T-helper 2 cell (primary cell): ENCODE data around the gene CHRNE.
A peak's percentile ranks its signal among the peaks of the same experiment; 100 is the strongest.
"Not testable (repeated sequence)": the region's sequence is repeated elsewhere in the genome, so short reads cannot be mapped to it uniquely, and the experiment has no call there.

Source experiments
- DNase-seq, 5 experiments: peaks; one replicate each; pipeline versions ENCODE4 v3.0.0 to v3.0.0-alpha.2; 2012 to 2022

Gene CHRNE

DNA sequence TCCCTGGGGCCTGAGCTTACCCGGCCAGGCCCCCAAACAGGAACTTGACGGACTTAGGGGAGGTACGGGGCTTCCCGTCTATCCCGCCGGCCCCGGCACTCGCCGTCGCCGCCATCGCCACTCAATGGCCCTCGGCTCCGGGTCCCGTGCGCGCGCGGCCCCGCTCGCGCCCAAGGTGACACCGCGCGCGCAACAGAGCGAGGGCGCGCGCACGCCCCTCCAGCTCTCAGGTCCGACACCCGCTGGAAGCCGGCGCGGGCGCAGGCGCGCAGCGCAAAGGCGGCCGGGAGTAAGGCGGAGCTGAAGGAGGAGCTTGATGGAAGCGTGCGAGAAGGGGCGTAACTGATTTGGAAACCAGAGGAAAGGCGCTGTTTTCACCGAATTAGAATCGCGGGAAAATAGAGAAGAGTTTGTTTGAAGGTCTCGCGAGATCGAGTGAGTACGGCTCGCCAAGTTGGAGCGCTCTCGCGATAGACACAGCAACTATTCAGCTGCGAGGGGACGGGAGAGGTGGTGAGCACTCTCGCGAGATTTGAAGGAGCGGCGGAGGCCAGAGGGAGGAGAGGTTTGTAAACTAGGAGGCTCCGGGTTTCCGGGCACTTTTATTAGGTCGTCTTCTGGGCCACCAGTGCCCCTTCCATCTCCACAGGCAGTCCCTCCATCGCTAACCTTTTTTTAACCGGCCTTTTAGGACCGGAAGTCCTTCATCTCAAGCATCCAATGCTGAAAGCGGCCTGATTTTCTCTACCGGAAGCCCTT is 37.1 kb upstream of the CHRNE start, which contains the start of the genes RNF167 and SLC25A11:
TSS of gene RNF167 (plus strand) at position 473 of the 759 bp plus-strand sequence. CDS start 642 bp downstream, outside the sequence.
TSS of gene SLC25A11 (minus strand) at position 251 of the 759 bp plus-strand sequence. CDS start at position 115, 136 bp downstream.
- DNase-seq, result peak; percentile 81 to 100 (median 94)

DNA sequence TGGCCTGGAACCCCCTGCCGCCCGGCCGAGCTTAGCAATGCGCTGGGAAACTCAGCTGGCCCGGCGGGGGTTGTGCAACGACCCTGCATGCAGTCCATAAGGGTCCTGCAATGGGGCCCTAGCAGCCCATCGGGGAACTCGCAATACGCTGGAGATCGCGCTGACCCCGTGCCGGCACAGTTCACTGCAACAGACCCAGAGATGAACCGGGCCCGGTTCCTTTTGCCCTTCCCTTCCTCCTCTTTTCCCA is 36.6 kb upstream of the CHRNE start:
- no peak for DNase-seq

DNA sequence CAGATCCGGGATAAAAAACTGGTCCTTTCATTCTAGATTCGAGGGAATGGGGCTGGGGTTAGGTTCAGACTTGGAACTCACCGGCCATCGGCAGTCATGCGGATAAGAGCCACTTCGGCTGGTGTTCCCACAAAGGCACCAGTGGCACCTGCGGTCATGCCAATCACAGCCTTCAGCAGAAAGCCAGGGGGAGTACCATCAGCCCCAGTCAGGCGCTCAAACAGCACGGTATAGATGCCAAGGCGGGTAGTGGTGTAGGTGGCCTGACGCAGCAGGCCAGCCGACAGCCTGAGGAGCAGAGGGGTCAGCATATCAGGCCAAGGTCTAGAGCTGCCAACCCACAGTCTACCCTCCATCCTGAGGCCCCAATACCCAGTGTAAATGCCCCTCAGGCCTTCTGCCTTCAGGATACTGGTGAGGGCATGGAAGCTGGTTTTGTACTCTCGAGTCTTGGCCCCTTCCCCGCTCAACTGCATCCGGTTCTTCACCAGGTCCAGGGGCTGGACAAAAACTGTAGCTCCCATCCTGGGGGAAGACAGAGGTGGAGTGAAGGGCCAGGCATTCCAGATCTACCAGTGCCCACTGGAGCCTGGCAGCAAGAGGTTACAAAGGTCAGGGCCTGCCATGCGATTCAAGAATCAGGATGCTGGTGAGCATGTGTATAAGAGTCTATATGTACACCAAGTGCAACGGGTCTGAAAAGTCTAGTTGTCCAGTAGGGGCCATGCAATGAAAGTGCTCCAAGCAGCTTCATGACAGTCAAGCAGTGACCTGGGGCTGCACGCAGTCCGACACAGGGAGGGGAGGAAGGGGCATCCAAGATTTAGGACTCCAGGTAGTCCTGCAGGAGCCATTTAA is 36.0 kb upstream of the CHRNE start:
- no peak for DNase-seq

DNA sequence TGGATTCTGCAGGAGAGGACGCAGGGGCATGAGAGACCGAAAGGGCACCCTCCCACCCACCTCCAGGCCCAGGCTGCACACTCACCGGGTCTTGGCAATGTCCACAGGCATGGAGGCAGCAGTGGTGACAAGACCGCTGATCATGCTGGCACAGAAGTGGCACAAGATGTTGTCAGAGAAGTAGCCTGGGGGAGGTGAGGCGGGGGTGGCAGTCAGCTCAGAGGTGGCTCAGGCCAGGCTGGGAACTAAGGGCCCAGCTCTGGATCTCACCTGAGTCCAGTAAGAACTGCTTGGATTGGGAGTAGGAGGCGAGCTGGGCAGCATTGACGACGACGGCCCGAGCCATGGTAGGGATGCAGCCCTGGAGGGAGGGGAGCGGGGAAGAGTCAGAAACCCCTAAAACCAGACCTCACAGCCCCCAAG is 35.2 kb upstream of the CHRNE start:
- DNase-seq, result no peak

DNA sequence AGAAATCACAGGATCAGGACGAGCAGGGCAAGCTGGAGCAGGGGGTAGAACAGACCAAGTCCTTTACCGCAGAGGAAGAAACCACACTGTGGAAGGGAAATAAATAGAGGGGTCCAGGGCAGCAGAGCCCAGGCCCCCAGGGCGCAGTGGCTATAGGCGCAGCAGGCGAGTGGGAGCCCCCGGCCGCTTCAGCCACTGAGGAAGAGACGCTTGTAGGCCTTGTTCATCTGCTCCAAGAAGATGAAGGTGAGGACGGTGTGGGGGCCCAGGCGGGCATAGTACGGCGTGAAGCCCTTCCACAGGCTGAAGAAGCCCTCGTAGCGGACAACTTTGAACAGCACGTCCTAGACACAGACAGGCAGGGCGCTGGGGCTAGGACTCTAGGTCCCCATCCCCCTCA is 34.7 kb upstream of the CHRNE start:
- no peak for DNase-seq

DNA sequence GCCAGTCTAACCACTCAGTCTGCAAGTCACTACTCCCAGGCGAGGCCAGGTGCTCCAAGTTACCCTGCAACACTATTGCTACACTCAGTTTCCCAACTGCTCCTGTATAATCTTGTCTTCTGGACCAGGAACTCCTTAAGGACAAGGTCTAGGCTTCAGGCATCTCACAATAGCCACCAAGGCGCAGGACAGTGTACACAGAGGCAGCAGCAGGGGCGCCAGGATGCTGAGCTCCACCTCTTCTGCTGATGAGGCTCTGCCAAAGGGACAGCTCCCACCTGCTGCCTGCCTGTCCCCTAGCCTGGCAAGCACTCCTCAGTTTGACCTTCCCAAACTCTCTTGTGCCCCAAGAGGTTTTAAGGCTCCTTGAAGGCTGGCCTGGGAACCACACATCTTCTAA is 33.5 kb upstream of the CHRNE start:
- DNase-seq, result no peak

DNA sequence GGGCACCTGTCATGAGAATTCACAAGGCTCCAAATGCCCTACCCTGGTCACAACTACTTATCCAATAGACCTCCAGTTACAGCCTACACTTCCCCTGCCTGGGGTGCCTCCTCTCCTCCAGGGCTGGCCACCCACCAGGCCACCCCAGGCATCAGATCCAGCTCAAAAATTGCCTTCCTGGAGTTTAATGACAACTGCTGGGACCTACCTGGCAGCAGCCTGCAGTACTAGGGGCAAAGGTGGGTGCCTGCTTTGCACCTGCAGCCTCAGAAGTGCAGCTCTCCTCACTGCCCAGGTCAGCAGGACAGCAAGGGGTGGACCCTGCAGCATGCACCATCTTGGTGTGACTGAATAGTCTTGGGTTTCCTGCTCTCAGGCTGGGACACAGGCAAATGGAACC is 32.8 kb upstream of the CHRNE start:
- no peak for DNase-seq

DNA sequence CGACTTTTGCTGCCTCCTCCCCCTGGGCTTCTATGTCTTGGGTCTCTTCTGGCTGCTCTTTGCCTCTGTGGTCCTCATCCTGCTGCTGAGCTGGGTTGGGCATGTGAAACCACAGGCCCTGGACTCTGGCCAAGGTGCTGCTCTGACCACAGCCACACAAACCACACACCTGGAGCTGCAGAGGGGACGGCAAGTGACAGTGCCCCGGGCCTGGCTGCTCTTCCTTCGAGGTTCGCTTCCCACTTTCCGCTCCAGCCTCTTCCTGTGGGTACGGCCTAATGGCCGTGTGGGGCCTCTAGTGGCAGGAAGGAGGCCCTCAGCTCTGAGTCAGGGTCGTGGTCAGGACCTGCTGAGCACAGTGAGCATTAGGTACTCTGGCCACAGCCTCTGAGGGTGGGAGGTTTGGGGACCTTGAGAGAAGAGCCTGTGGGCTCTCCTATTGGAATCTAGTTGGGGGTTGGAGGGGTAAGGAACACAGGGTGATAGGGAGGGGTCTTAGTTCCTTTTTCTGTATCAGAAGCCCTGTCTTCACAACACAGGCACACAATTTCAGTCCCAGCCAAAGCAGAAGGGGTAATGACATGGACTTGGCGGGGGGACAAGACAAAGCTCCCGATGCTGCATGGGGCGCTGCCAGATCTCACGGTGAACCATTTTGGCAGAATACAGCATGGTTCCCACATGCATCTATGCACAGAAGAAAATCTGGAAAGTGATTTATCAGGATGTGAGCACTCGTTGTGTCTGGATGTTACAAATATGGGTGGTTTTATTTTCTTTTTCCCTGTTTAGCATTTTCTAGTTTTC is 31.5 kb upstream of the CHRNE start:
- peak in 1 of 5 experiments; percentile 20 for DNase-seq

DNA sequence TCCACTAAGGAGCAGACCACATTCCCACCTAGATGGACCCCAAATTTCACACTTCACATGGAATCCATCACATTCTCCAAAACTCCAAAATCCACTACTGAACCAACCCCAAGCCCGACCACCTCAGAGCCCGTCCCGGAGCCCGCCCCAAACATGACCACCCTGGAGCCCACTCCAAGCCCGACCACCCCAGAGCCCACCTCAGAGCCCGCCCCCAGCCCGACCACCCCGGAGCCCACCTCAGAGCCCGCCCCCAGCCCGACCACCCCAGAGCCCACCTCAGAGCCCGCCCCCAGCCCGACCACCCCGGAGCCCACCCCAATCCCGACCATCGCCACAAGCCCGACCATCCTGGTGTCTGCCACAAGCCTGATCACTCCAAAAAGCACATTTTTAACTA is 30.7 kb upstream of the CHRNE start:
- no peak for DNase-seq

DNA sequence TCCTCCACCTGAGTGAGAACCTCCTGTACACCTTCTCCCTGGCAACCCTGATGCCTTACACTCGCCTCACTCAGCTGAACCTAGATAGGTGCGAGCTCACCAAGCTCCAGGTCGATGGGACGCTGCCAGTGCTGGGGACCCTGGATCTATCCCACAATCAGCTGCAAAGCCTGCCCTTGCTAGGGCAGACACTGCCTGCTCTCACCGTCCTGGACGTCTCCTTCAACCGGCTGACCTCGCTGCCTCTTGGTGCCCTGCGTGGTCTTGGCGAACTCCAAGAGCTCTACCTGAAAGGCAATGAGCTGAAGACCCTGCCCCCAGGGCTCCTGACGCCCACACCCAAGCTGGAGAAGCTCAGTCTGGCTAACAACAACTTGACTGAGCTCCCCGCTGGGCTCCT is 29.9 kb upstream of the CHRNE start:
- no peak for DNase-seq

DNA sequence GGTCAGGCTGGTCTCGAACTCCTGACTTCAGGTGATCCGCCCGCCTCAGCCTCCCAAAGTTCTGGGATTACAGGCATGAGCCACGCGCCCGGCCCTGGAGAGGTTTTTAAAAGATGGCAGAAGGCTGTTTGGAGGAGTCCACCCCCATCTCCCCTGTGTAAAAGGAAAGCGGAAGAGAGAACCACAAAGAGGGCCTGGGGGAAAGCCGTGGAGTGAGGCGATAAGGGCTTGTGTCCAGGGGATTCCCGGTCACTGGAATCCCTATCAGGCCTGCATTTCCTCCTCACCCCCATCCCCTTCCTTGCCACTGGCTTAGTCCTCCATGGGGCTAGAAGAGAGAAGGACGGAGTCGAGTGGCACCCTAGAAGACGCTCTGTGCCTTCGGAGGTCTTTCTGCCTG is 29.1 kb upstream of the CHRNE start, which contains the start of gene GP1BA:
TSS of gene GP1BA (plus strand) at position 315 of the 400 bp plus-strand sequence. CDS start 328 bp downstream, outside the sequence.
- DNase-seq, result no peak

DNA sequence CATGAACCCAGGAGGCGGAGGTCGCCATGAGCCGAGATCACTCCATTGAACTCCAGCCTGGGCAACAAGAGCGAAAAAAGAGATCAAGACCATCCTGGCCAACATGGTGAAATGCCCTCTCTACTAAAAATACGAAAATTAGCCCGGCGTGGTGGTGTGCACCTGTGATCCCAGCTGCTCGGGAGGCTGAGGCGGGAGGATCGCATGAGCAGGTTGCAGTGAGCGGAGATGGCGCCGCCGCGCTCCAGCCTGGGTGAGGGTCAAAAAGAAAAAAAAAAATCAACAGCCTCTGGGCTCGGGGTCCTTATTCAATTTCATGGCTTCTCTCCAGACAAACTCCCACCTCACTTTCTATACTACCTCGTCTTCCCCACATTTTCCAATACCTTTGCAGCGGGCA is 26.0 kb upstream of the CHRNE start:
- DNase-seq, result no peak

DNA sequence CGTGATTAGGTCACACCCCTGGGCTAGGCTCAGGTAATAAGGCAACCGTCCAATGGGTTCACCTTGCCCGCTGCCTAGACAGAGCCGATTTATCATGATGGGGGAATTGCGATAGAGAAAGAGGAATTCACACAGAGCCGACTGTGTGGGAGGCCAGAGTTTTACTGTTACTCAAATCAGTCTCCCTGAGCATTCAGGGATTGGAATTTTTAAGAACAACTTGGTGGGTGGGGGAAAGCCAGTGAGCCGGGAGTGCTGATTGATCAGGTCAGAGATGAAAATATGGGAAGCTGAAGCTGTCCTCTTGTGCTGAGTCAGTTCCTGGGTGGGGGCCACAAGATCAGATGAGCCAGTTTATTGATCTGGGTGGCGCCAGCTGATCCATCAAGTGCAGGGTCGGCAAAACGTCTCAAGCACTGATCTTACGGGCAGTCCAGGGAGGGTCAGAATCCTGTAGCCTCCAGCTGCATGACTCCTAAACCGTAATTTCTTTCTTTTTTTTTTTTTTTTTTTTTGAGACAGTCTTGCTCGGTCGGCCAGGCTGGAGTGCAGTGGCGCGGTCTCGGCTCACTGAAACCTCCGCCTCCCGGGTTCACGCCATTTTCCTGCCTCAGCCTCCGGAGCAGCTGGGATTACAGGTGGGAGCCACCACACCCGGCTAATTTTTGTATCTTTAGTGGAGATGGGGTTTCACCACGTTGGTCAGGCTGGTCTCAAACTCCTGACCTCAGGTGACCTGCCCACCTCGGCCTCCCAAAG is 23.9 kb upstream of the CHRNE start:
- not testable (repeated sequence) for DNase-seq

DNA sequence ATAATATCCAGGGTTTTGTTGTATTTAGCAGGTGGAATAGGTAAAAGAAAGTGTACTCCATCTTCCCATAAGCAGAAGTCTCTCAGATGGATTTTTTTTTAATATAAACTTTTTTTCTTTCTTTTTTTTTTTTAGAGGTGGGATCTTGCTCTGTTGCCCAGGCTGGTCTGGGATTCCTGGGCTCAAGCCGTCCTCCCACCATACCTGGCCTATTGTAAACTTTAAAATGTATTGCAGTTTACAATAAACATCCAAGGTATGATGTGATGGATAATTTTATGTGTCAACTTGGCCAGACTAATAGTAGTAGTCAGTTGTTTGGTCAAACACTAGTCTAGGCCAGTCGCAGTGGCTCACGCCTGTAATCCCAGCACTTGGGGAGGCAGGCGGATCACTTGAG is 18.4 kb upstream of the CHRNE start:
- DNase-seq, result no peak

DNA sequence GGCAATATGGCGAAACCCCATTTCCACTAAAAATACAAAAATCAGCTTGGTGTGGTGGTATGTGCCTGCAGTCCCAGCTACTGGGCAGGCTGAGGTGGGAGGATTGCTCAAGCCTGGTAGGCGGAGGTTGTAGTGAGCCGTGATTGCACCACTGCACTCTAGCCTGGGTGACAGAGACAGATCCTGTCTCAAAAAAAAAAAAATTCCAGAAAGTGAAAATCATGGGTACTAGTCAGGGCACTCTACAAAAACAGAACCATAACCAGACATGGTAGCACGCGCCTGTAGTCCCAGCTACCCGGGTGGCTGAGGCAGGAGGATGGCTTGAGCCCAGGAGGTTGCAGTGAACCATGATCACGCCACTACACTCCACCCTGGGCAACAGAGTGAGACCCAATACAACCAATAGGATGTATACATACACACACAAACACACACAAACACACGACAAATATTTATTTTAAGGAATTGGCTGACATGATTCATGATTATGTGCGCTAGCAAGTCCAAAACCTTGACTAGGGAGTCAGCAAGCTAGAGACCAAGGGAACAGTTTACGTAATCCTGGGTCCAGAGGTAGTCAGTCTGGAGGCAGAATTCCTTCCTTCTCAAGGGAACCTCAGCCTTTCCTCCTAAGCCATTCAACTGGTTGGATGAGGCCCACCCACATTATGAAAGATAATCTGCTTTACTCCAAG is 17.6 kb upstream of the CHRNE start:
- no peak for DNase-seq

DNA sequence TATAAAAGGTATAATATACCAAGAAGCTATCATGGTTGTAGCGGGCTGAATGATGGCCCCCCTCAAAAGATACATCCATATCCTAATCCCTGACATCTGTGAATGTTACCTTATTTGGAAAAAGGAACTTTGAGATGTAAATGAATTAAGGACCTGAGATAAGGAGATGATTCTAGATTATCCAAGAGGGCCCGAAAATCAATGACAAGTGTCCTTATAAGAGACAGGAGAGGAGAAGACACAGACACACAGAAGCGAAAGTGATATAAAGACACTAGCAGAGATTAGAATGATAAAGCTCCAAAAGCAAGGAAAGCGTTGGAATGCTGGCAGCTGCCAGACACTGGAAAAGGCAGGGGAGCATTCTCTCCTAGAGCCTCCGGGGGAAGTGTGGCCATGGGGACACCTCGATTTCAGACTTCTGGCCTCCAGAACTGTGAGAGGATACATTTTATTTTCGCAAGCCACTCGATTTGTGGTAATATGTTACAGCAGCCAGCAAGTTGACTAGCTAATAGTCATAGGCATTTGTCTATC is 16.7 kb upstream of the CHRNE start:
- no peak for DNase-seq

DNA sequence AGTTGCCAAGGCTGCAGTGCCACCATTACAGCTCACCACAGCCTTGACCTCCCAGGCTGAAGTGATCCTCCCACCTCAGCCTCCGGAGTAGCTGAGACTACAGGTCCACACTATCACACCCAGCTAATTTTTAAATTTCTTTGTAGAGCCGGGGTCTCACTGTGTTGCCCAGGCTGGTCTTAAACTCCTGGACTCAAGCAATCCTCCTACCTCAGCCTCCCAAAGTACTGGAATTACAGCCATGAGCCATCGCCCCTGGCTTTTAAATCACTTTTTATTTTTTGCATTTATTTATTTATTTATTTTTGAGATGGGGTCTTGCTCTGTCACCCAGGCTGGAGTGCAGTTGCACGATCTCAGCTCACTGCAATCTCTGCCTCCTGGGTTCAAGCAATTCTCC is 11.7 kb upstream of the CHRNE start:
- DNase-seq, result not testable (repeated sequence)

DNA sequence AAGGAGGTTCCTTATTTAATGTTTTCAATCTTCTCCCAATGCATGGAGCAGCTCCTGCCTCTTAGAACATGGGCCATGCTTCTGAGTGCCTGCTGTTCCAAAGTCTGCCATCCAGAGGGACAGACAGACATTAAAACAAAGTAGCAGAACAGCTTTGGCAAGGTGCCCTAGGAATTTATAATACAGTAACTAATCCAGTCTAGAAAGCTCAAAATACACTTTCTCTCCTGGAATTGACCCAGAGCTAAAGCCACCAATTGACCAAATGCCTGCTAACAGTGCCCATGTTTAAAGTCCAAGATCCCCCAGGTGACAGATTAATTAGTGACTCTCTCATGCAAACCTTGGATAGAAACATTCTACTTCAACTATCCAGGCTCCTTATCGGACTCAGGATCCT is 11.1 kb upstream of the CHRNE start:
- DNase-seq, result no peak

DNA sequence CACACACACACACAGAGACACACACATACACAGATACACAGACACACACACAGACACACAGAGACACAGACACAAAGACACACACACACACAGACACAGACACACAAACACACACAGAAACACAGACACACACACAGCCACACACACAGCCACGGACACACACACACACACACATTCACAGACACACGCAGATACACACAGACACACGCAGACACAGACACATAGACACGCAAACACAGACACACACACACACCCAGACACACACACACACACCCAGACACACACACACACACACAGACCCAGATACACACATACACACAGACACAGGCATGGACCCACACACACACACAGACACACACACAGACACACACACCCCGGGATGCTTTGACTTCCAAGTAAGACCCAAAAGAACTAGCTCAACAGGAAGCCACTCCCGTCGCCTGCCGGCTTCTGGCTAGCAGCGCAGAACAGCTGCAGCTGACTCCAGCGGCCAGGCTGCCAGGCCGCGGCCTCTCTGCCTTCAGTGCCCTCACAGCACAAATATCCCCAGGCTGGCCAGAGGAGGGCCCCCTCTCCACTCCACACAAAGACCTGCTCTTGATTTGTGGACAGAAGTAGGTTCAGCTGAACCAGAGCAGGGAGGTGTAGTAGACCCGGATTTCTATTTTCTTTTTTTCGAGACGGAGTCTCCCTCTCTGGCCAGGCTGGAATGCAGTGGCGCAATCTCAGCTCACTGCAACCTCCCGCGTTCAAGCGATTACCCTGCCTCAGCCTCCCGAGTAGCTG is 6.0 kb upstream of the CHRNE start:
- DNase-seq, result peak; percentile 29 to 86 (median 54)

DNA sequence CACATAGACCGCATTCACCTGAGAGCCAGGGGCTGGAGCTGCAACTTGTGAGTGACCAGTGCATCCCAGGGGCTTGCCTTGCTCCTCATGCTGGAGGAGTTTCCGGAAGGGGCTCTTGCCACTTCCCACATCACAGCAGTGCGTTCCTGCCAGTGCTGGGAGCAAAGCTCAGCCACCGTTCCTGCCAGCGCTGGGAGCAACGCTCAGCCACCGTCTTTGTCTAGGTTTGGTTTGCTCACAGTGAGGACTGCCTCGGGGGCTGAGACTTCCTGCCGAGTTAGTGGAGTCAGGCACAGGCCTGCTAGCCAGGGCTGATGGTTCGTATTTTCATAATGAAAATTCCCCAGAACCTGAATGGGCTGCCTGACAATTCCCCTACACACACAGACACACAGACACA is 5.4 kb upstream of the CHRNE start:
- DNase-seq, result no peak

DNA sequence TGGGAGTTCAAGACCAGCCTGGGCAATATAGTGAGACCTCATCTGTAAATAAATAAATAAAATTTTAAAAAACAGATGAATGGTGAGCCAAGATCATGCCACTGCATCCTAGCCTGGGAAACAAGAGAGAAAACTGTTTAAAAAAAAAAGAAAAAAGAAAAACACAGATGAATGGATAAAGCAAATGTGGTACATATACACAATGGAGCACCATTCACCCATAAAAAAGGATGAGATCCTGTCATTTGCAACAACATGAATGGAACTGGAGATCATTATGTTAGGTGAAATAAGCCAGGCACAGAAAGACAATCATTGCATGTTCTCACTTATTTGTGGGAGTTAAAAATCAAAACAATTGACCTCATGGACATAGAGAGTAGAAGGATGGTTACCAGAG is 3.7 kb upstream of the CHRNE start:
- not testable (repeated sequence) for DNase-seq
